Body of pancreas (tissue), 4 donors: ENCODE data around the gene MYLK. TPM values are rescaled to one million over a fixed set of nuclear protein-coding genes. Genes with fewer than 3 reads are reported as not detected.
A peak's percentile ranks its signal among the peaks of the same experiment; 100 is the strongest.

ENCODE experiments used
- ATAC-seq: fragments of 150-250 bp; one replicate; pipeline ENCODE4 v1.9.1; 2016
- DNase-seq, 4 donors: peaks; one replicate each; pipeline ENCODE4 v3.0.0-alpha.2; 2019
- H3K27ac ChIP-seq, 4 donors: fragments of 200-600 bp; sonication (generic); 1 replicate in 3 of 4; 2 replicates in 1 of 4; pipeline versions ENCODE4 v1.5.1 to v1.6.1; 2016 to 2019; ENCODE audit warnings: mild to moderate bottlenecking in 1 of 4, mixed read lengths in 1 of 4, moderate library complexity in 1 of 4
- H3K27me3 ChIP-seq, 2 donors: fragments of 200-600 bp; sonication (generic); one replicate each; pipeline ENCODE4 v1.6.0; 2016; ENCODE audit warnings: mild to moderate bottlenecking in 1 of 2
- H3K36me3 ChIP-seq, 2 donors: fragments of 200-600 bp; sonication (generic); replicated peaks in 1 of 2; 2 replicates each; pipeline ENCODE4 v1.5.1; 2016; ENCODE audit warnings: low read depth in 2 of 2; ENCODE audit not compliant: insufficient read depth in 1 of 2
- H3K4me1 ChIP-seq: fragments of 200-600 bp; sonication (generic); one replicate; pipeline ENCODE4 v1.6.0; 2016
- H3K4me3 ChIP-seq, 2 donors: fragments of 200-600 bp; sonication (generic); 1 replicate in 1 of 2; 2 replicates in 1 of 2; pipeline ENCODE4 v1.5.1; 2016 to 2019
- H3K9me3 ChIP-seq, 3 donors: fragments of 200-600 bp; sonication (generic); 1 replicate in 2 of 3; 2 replicates in 1 of 3; pipeline ENCODE4 v1.5.1; 2016
- POLR2A ChIP-seq, 3 donors: fragments of 450-650 bp; IDR thresholded peaks; one replicate each; pipeline ENCODE4 v1.6.1; 2016; ENCODE audit warnings: antibody characterized with exemption in 3 of 3, mild to moderate bottlenecking in 2 of 3
- WGBS, 2 donors: methylation state at CpG; one replicate each; pipeline ENCODE4 v1.1.5; 2017; 5-methylcytosine and 5-hydroxymethylcytosine counted together
- intact Hi-C: fragments of 100-400 bp; cut with DNase I; formaldehyde crosslinking; loops from one replicate; pipeline ENCODE4 v1.15.1; 2023
- total RNA-seq, 2 donors: library from RNA; depleted of rRNA; stranded (reverse); fragments of >200 nt; gene quantifications; one replicate each; pipeline ENCODE4 v1.1.0, GENCODE V29; 2016
- TF ChIP-seq, protein P1 (sequence below), 7 experiments: fragments of 450-650 bp in 4 of 7; fragments of 200-600 bp in 3 of 7; sonication (generic) in 3 of 7; IDR thresholded peaks; one replicate each; pipeline ENCODE4 v1.5.1; 2016 to 2019; ENCODE audit warnings: antibody characterized with exemption in 7 of 7

Gene MYLK
- total RNA-seq, 2 donors from 2014 or later, result 7.6 to 36.6 TPM

DNA sequence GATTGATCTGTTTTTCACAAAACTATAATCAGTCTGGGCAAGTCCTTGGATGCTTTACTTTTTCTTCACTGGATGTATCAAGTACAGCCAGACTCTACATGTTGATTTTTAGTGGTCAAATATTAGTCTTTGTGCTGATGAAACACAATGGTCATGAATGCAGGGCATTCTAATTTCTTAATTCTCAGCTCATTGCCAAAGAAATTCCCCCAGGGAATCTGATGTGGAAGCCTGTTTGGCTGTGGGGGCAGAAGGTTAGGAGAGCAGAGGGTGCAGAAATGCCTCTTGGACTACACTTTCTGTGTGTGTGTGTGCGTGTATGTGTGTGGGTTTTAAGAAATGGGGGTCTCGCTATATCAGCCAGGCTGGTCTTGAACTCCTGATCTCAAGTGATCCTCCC lies 250.6 kb downstream of the MYLK start:
- WGBS, 2 donors, result 84 to 86% methylated on average over 2 of the region's 2 CpGs
- Histone ChIP-seq H3K9me3 (no peaks in the 10 kb centered on the region), H3K4me1 (peaks cover 34% of the 10 kb centered on the region), H3K4me3 (no peak overlapping the region), H3K27ac (peak overlapping the region in 1 of 4 donors; percentile 16), H3K36me3 (no peaks in the 10 kb centered on the region), H3K27me3 (no peaks in the 10 kb centered on the region)
- intact Hi-C loops, result no loop called here
- no peak for ATAC-seq
- TF ChIP-seq, protein P1, sequence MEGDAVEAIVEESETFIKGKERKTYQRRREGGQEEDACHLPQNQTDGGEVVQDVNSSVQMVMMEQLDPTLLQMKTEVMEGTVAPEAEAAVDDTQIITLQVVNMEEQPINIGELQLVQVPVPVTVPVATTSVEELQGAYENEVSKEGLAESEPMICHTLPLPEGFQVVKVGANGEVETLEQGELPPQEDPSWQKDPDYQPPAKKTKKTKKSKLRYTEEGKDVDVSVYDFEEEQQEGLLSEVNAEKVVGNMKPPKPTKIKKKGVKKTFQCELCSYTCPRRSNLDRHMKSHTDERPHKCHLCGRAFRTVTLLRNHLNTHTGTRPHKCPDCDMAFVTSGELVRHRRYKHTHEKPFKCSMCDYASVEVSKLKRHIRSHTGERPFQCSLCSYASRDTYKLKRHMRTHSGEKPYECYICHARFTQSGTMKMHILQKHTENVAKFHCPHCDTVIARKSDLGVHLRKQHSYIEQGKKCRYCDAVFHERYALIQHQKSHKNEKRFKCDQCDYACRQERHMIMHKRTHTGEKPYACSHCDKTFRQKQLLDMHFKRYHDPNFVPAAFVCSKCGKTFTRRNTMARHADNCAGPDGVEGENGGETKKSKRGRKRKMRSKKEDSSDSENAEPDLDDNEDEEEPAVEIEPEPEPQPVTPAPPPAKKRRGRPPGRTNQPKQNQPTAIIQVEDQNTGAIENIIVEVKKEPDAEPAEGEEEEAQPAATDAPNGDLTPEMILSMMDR (IDR thresholded peaks at IDR 0.05), result no peak
- no peak for TF ChIP-seq POLR2A (IDR thresholded peaks at IDR 0.05)
- no peak for DNase-seq

DNA sequence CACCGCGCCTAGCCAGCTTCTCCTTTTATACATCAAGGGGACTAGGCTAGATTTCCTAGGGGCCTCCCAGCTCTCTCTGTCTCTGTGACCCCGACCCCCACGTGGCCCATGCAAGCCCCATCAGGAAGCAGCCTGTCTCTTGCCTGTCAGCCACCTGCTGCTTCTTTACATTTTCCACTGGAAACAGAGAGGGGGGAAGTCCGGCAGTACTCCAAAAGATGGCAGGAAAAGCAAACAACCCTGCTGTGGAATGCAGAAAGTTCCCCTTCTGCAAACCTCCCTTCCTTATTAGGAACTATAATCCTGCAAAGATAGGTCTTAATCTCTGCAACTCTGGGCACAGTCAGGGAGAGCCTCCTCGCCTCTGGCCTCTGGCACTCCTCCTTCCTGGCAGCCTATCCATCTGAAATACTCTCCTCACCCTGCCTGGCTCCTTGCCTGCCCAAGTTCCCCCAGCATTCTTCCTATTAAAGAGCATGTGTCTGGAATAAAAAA lies 251.9 kb downstream of the MYLK start:
- TF ChIP-seq, protein P1 (IDR thresholded peaks at IDR 0.05), result no peak
- TF ChIP-seq POLR2A (IDR thresholded peaks at IDR 0.05), result no peak
- DNase-seq (peak in 2 of 4 donors; percentile 44 to 57), ATAC-seq (no peak)
- 44 to 63% methylated on average over 4 to 6 of the region's 6 CpGs for WGBS, 2 donors
- intact Hi-C loops, result no loop called here
- H3K36me3 ChIP-seq, result no peaks in the 10 kb centered on the region
- H3K9me3 ChIP-seq, result no peaks in the 10 kb centered on the region
- H3K27me3 ChIP-seq, result no peaks in the 10 kb centered on the region
- no peak overlapping the region for H3K27ac ChIP-seq
- H3K4me1 ChIP-seq, result peaks cover 41% of the 10 kb centered on the region
- no peak overlapping the region for H3K4me3 ChIP-seq

DNA sequence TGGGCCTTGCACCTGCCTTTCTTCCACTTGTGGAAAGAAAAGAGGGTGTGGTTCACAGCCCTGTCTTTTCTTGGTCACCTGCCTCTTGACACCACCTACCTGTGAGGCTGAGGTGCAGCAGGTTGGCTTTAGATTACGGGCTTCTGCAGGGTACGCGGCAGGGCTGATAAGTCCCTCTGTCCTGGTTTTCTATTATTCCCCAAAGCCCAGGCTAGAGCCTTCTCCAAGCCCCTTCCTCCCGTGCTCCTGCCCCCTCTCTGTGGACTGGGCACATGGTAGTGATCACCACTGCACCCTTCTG lies 254.4 kb downstream of the MYLK start:
- Histone ChIP-seq H3K27me3 (no peaks in the 10 kb centered on the region), H3K36me3 (no peaks in the 10 kb centered on the region), H3K9me3 (no peaks in the 10 kb centered on the region), H3K4me3 (no peak overlapping the region), H3K27ac (no peak overlapping the region), H3K4me1 (peaks cover 26% of the 10 kb centered on the region)
- 77 to 86% methylated on average over 4 of the region's 4 CpGs for WGBS, 2 donors
- no peak for DNase-seq
- intact Hi-C loops, result no loop called here
- no peak for ATAC-seq
- TF ChIP-seq, protein P1 (IDR thresholded peaks at IDR 0.05), result no peak
- TF ChIP-seq POLR2A (IDR thresholded peaks at IDR 0.05), result no peak

DNA sequence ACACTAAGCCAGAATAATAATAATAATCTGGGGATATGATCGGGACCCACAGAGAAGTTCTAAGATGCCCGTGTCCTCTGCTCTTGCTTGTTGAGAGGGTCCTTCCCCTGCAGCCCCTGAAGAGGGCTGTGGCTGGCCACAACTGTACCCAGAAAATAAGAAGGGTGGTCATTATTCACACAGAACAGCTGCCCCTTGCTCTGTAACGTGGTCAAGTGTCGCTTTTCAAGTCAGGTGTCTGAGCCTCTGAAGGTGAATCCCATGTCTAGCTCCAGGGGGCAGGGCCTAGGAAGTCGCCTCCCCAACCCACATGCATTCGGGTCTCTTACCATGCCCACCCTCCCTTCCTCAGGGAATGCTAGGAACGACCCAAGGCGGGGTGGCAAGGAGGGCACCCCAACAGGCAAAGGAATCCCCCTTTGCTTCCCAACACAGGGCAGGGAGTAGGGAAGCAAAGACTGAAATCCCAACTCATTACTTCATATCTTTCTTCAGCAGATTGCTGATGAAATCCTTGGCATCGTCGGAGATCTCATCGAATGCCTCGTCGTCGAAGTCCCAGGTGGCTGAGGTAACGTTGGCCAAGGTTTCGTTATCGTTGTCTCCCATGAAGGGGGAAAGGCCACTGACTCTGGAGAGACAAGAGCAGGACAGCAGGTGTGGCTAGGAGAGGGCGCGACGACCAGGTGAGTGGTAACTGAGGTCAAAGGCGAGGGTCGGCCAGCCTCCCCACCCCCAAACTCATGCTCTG lies 255.0 kb downstream of the MYLK start:
- no peak for TF ChIP-seq POLR2A (IDR thresholded peaks at IDR 0.05)
- TF ChIP-seq, protein P1 (IDR thresholded peaks at IDR 0.05), result no peak
- H3K36me3 ChIP-seq, result no peaks in the 10 kb centered on the region
- no peak for ATAC-seq
- no peaks in the 10 kb centered on the region for H3K27me3 ChIP-seq
- no peak for DNase-seq
- H3K9me3 ChIP-seq, result no peaks in the 10 kb centered on the region
- intact Hi-C loops, result no loop called here
- H3K4me3 ChIP-seq, result no peak overlapping the region
- H3K4me1 ChIP-seq, result peaks cover 26% of the 10 kb centered on the region
- 90 to 92% methylated on average over 21 to 22 of the region's 22 CpGs for WGBS, 2 donors
- H3K27ac ChIP-seq, result no peak overlapping the region
